RWPE1 (cell line): Measurements from ENCODE around the gene MED27.

Experiments used
- CTCF ChIA-PET: fragments of 350-600 bp; sonication (Branson Sonifier 250); formaldehyde crosslinking; extraction: SDS; loops from one replicate; lab custom pipeline; 2021; lab: Yijun Ruan, JAX
- POLR2A ChIA-PET: fragments of 400-600 bp; formaldehyde crosslinking; extraction: SDS; loops from one replicate; lab custom pipeline; 2020; ENCODE audit warnings: antibody characterized with exemption; ENCODE audit not compliant: low non-redundant PET; lab: Yijun Ruan, JAX
- DNase-seq: peaks from one replicate; pipeline ENCODE4 v3.0.0; 2012; ENCODE audit warnings: low spot score
- H3K27ac ChIP-seq: fragments of 450-650 bp; 2 replicates; pipeline ENCODE4 v1.5.1; 2017
- CTCF ChIP-seq: fragments of 450-650 bp; conservative IDR thresholded peaks from 2 replicates; pipeline ENCODE4 v1.5.1; 2017; ENCODE audit warnings: low read depth, mild to moderate bottlenecking

MED27 gene

GRCh38 chr9:132000659-132001058 is 79.0 kb downstream of the MED27 start:
- ChIA-PET POLR2A (no interaction called here), CTCF (no interaction called here)
- DNase-seq, result no peak
- no peak for TF ChIP-seq CTCF
- no peak overlapping the region for H3K27ac ChIP-seq

- CTCF ChIA-PET, result no interaction called here
- POLR2A ChIA-PET, result no interaction called here
- no peak for TF ChIP-seq CTCF
- no peak overlapping the region for H3K27ac ChIP-seq
- peak; percentile 73 for DNase-seq
Observed at GRCh38 chr9:131999692-132000551, 79.7 kb downstream of the MED27 start.

- POLR2A ChIA-PET, result no interaction called here
- no peak overlapping the region for H3K27ac ChIP-seq
- DNase-seq, result no peak
- CTCF ChIA-PET, result no interaction called here
- no peak for TF ChIP-seq CTCF
Observed at GRCh38 chr9:131997779-131998178, 81.9 kb downstream of the MED27 start.

- CTCF ChIA-PET, result no interaction called here
Observed at GRCh38 chr9:131997076-131997475, 82.6 kb downstream of the MED27 start.

GRCh38 chr9:131995382-131995781 is 84.3 kb downstream of the MED27 start:
- ChIA-PET POLR2A (no interaction called here), CTCF (no interaction called here)
- no peak for TF ChIP-seq CTCF
- DNase-seq, result peak; percentile 56
- no peak overlapping the region for H3K27ac ChIP-seq

More at GRCh38 chr9:131997076-131997475, 82.6 kb downstream of the MED27 start:
- POLR2A ChIA-PET, result no interaction called here
- no peak overlapping the region for H3K27ac ChIP-seq
- TF ChIP-seq CTCF, result no peak
- no peak for DNase-seq

- no peak overlapping the region for H3K27ac ChIP-seq
- DNase-seq, result no peak
- no peak for TF ChIP-seq CTCF
- ChIA-PET POLR2A (no interaction called here), CTCF (interaction anchor here (0.7 kb wide), 1 partner anchor 48 kb away, joined by 3 read pairs; no protein-coding TSS in a partner anchor)
Observed at GRCh38 chr9:131994364-131995125, 85.1 kb downstream of the MED27 start.
